ENCODE data around the gene PKHD1.
"Not testable (repeated sequence)": the region's sequence is repeated elsewhere in the genome, so short reads cannot be mapped to it uniquely, and the experiment has no call there.

The PKHD1 gene

GRCh38 chr6:52000064-52000463 lies 87.3 kb downstream of the PKHD1 start:
- H3K4me3 ChIP-seq (ENCODE audit: low read depth, low read length): no peak overlapping the region

GRCh38 chr6:51996296-51996947 lies 91.0 kb downstream of the PKHD1 start:
- no peak overlapping the region for H3K4me3 ChIP-seq (ENCODE audit: low read depth, low read length)

GRCh38 chr6:51995214-51995755 lies 92.1 kb downstream of the PKHD1 start:
- H3K4me3 ChIP-seq (ENCODE audit: low read depth, low read length): no peak overlapping the region

GRCh38 chr6:51992876-51993275 lies 94.5 kb downstream of the PKHD1 start:
- no peak overlapping the region for H3K4me3 ChIP-seq (ENCODE audit: low read depth, low read length)

GRCh38 chr6:51989789-51990188 lies 97.6 kb downstream of the PKHD1 start:
- no peak overlapping the region for H3K4me3 ChIP-seq (ENCODE audit: low read depth, low read length)

GRCh38 chr6:51986864-51987263 lies 100.5 kb downstream of the PKHD1 start:
- H3K4me3 ChIP-seq (ENCODE audit: low read depth, low read length): no peak overlapping the region

GRCh38 chr6:51983564-51983963 lies 103.8 kb downstream of the PKHD1 start:
- no peak overlapping the region for H3K4me3 ChIP-seq (ENCODE audit: low read depth, low read length)

- not testable (repeated sequence) for H3K4me3 ChIP-seq (ENCODE audit: low read depth, low read length)
These were observed 104.7 kb downstream of the PKHD1 start for GRCh38 chr6:51982695-51983094.

GRCh38 chr6:51976374-51976773 lies 111.0 kb downstream of the PKHD1 start:
- H3K4me3 ChIP-seq (ENCODE audit: low read depth, low read length): no peak overlapping the region

GRCh38 chr6:51972659-51973058 lies 114.8 kb downstream of the PKHD1 start:
- no peak overlapping the region for H3K4me3 ChIP-seq (ENCODE audit: low read depth, low read length)

GRCh38 chr6:51968265-51968664 lies 119.1 kb downstream of the PKHD1 start:
- no peak overlapping the region for H3K4me3 ChIP-seq (ENCODE audit: low read depth, low read length)

GRCh38 chr6:51965222-51965801 lies 122.1 kb downstream of the PKHD1 start:
- no peak overlapping the region for H3K4me3 ChIP-seq (ENCODE audit: low read depth, low read length)

GRCh38 chr6:51963980-51964379 lies 123.4 kb downstream of the PKHD1 start:
- no peak overlapping the region for H3K4me3 ChIP-seq (ENCODE audit: low read depth, low read length)

GRCh38 chr6:51962354-51962753 lies 125.1 kb downstream of the PKHD1 start:
- H3K4me3 ChIP-seq (ENCODE audit: low read depth, low read length): no peak overlapping the region

GRCh38 chr6:51960419-51960818 lies 127.0 kb downstream of the PKHD1 start:
- H3K4me3 ChIP-seq (ENCODE audit: low read depth, low read length): no peak overlapping the region

GRCh38 chr6:51959744-51960383 lies 127.5 kb downstream of the PKHD1 start:
- no peak overlapping the region for H3K4me3 ChIP-seq (ENCODE audit: low read depth, low read length)

GRCh38 chr6:51954681-51955080 lies 132.7 kb downstream of the PKHD1 start:
- no peak overlapping the region for H3K4me3 ChIP-seq (ENCODE audit: low read depth, low read length)

- no peak overlapping the region for H3K4me3 ChIP-seq (ENCODE audit: low read depth, low read length)
These were observed 134.2 kb downstream of the PKHD1 start for GRCh38 chr6:51953246-51953645.

GRCh38 chr6:51951924-51952323 lies 135.5 kb downstream of the PKHD1 start:
- H3K4me3 ChIP-seq (ENCODE audit: low read depth, low read length): no peak overlapping the region

GRCh38 chr6:51949526-51949925 lies 137.9 kb downstream of the PKHD1 start:
- H3K4me3 ChIP-seq (ENCODE audit: low read depth, low read length): no peak overlapping the region

GRCh38 chr6:51939695-51940094 lies 147.7 kb downstream of the PKHD1 start:
- not testable (repeated sequence) for H3K4me3 ChIP-seq (ENCODE audit: low read depth, low read length)
